GM21526 (cell line): ENCODE results near the gene NFAT5.

Experiments used
- ATAC-seq: cut with Tn5 transposase; IDR thresholded peaks from one replicate; pipeline ENCODE4 v1.9.1; 2021; ENCODE audit warnings: moderate library complexity; ENCODE audit not compliant: unreplicated experiment, low FRiP score

Gene NFAT5

GRCh38 chr16:69593751-69594255, 28.0 kb downstream of the NFAT5 start:
- no peak for ATAC-seq

- ATAC-seq, result no peak
Observed at GRCh38 chr16:69595127-69596036, 29.6 kb downstream of the NFAT5 start.

- ATAC-seq, result no peak
Observed at GRCh38 chr16:69596801-69597200, 31.0 kb downstream of the NFAT5 start.

GRCh38 chr16:69598045-69598444, 32.3 kb downstream of the NFAT5 start:
- ATAC-seq, result no peak

- ATAC-seq, result no peak
Observed at GRCh38 chr16:69599731-69600130, 34.0 kb downstream of the NFAT5 start.

- no peak for ATAC-seq
Observed at GRCh38 chr16:69600202-69600601, 34.4 kb downstream of the NFAT5 start.

GRCh38 chr16:69601250-69601649, 35.5 kb downstream of the NFAT5 start:
- ATAC-seq, result no peak

GRCh38 chr16:69606985-69607384, 41.2 kb downstream of the NFAT5 start:
- ATAC-seq, result no peak

- no peak for ATAC-seq
Observed at GRCh38 chr16:69607674-69608073, 41.9 kb downstream of the NFAT5 start.

GRCh38 chr16:69610356-69610755, 44.6 kb downstream of the NFAT5 start:
- ATAC-seq, result no peak

- no peak for ATAC-seq
Observed at GRCh38 chr16:69611103-69611640, 45.4 kb downstream of the NFAT5 start.

- no peak for ATAC-seq
Observed at GRCh38 chr16:69613378-69614154, 47.8 kb downstream of the NFAT5 start.

- ATAC-seq, result no peak
Observed at GRCh38 chr16:69615528-69615927, 49.8 kb downstream of the NFAT5 start.

GRCh38 chr16:69616082-69616481, 50.3 kb downstream of the NFAT5 start:
- ATAC-seq, result no peak

GRCh38 chr16:69618307-69618706, 52.5 kb downstream of the NFAT5 start:
- ATAC-seq, result no peak

GRCh38 chr16:69618721-69619120, 53.0 kb downstream of the NFAT5 start:
- ATAC-seq, result no peak

- no peak for ATAC-seq
Observed at GRCh38 chr16:69619514-69619913, 53.7 kb downstream of the NFAT5 start.

- ATAC-seq, result no peak
Observed at GRCh38 chr16:69620573-69620972, 54.8 kb downstream of the NFAT5 start.

- no peak for ATAC-seq
Observed at GRCh38 chr16:69621225-69621624, 55.5 kb downstream of the NFAT5 start.

- ATAC-seq, result no peak
Observed at GRCh38 chr16:69626256-69626655, 60.5 kb downstream of the NFAT5 start.

GRCh38 chr16:69632828-69633227, 67.1 kb downstream of the NFAT5 start:
- no peak for ATAC-seq
